ENCODE data around the gene NUTM2B.
"Not testable (repeated sequence)": the region's sequence is repeated elsewhere in the genome, so short reads cannot be mapped to it uniquely, and the experiment has no call there.

The NUTM2B gene

GRCh38 chr10:79702927-79703326, at the start of gene NUTM2B:
Gene NUTM2B (plus strand): TSS chr10:79703227. CDS start chr10:79703610, 383 bp downstream.
- not testable (repeated sequence) for DNase-seq

- not testable (repeated sequence) for DNase-seq
These were observed 39.7 kb upstream of the NUTM2B start for GRCh38 chr10:79663287-79663686.

GRCh38 chr10:79664686-79665085, 38.3 kb upstream of the NUTM2B start:
- not testable (repeated sequence) for DNase-seq

GRCh38 chr10:79669248-79669788, 33.7 kb upstream of the NUTM2B start:
- not testable (repeated sequence) for DNase-seq

- DNase-seq: not testable (repeated sequence)
These were observed 28.1 kb upstream of the NUTM2B start for GRCh38 chr10:79674878-79675277.

- not testable (repeated sequence) for DNase-seq
These were observed 19.8 kb upstream of the NUTM2B start for GRCh38 chr10:79683026-79683883.

- DNase-seq: not testable (repeated sequence)
These were observed 18.9 kb upstream of the NUTM2B start for GRCh38 chr10:79683884-79684720.

GRCh38 chr10:79685044-79685685, 17.9 kb upstream of the NUTM2B start:
- DNase-seq: not testable (repeated sequence)

- DNase-seq: not testable (repeated sequence)
These were observed 16.4 kb upstream of the NUTM2B start for GRCh38 chr10:79686595-79686994.

GRCh38 chr10:79687406-79688150, 15.4 kb upstream of the NUTM2B start:
- DNase-seq: not testable (repeated sequence)

GRCh38 chr10:79688798-79689197, 14.2 kb upstream of the NUTM2B start:
- not testable (repeated sequence) for DNase-seq

- DNase-seq: not testable (repeated sequence)
These were observed 6.4 kb upstream of the NUTM2B start for GRCh38 chr10:79696596-79696995.

GRCh38 chr10:79697141-79697540, 5.9 kb upstream of the NUTM2B start:
- DNase-seq: not testable (repeated sequence)

GRCh38 chr10:79700381-79700944, 2.6 kb upstream of the NUTM2B start:
- DNase-seq: not testable (repeated sequence)

GRCh38 chr10:79707017-79707416, 4.0 kb downstream of the NUTM2B start:
- DNase-seq: not testable (repeated sequence)

- DNase-seq: not testable (repeated sequence)
These were observed 11.9 kb downstream of the NUTM2B start for GRCh38 chr10:79714976-79715375.

GRCh38 chr10:79716917-79717579, 14.0 kb downstream of the NUTM2B start:
- not testable (repeated sequence) for DNase-seq

- not testable (repeated sequence) for DNase-seq
These were observed 17.0 kb downstream of the NUTM2B start for GRCh38 chr10:79720000-79720399.

GRCh38 chr10:79726620-79727019, 23.6 kb downstream of the NUTM2B start:
- not testable (repeated sequence) for DNase-seq

GRCh38 chr10:79744844-79745243, 41.8 kb downstream of the NUTM2B start:
- DNase-seq: not testable (repeated sequence)

GRCh38 chr10:79748510-79748909, 45.5 kb downstream of the NUTM2B start:
- DNase-seq: not testable (repeated sequence)
